Measurements from ENCODE around the gene PLEKHA5.

- TF ChIP-seq POLR2A (IDR thresholded peaks at IDR 0.05) = no peak
- TF ChIP-seq, protein P1, sequence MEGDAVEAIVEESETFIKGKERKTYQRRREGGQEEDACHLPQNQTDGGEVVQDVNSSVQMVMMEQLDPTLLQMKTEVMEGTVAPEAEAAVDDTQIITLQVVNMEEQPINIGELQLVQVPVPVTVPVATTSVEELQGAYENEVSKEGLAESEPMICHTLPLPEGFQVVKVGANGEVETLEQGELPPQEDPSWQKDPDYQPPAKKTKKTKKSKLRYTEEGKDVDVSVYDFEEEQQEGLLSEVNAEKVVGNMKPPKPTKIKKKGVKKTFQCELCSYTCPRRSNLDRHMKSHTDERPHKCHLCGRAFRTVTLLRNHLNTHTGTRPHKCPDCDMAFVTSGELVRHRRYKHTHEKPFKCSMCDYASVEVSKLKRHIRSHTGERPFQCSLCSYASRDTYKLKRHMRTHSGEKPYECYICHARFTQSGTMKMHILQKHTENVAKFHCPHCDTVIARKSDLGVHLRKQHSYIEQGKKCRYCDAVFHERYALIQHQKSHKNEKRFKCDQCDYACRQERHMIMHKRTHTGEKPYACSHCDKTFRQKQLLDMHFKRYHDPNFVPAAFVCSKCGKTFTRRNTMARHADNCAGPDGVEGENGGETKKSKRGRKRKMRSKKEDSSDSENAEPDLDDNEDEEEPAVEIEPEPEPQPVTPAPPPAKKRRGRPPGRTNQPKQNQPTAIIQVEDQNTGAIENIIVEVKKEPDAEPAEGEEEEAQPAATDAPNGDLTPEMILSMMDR (IDR thresholded peaks at IDR 0.05) = no peak
These were observed 109.0 kb downstream of the PLEKHA5 start for GRCh38 chr12:19238540-19238939.

All from lower leg skin (tissue), 3 donors.